Lower leg skin (tissue), 3 donors: ENCODE results near the gene OTULIN.

ENCODE experiments used
- CTCF ChIP-seq, 3 donors: fragments of 450-650 bp; IDR thresholded peaks; one replicate each; pipeline ENCODE4 v1.5.1; 2016; ENCODE audit warnings: antibody characterized with exemption in 3 of 3, mild to moderate bottlenecking in 3 of 3, moderate library complexity in 2 of 3
- POLR2A ChIP-seq, 2 donors: fragments of 450-650 bp; IDR thresholded peaks; one replicate each; pipeline ENCODE4 v1.6.1; 2016 to 2017; ENCODE audit warnings: antibody characterized with exemption in 2 of 2, mild to moderate bottlenecking in 1 of 2, moderate library complexity in 1 of 2

GRCh38 chr5:14730466-14730865, 65.9 kb downstream of the OTULIN start:
- no peak for TF ChIP-seq CTCF (IDR thresholded peaks at IDR 0.05)
- no peak for TF ChIP-seq POLR2A (IDR thresholded peaks at IDR 0.05)
